Testis (tissue), 3 donors: ENCODE data around the gene TNPO2. TPM values are rescaled to one million over a fixed set of nuclear protein-coding genes. Genes with fewer than 3 reads are reported as not detected.
"Not testable (repeated sequence)": the region's sequence is repeated elsewhere in the genome, so short reads cannot be mapped to it uniquely, and the experiment has no call there.

Source experiments
- DNase-seq: peaks from one replicate; pipeline ENCODE4 v3.0.0-alpha.2; 2019
- H3K27ac ChIP-seq, 2 donors: fragments of 200-600 bp; sonication (generic); one replicate each; pipeline ENCODE4 v1.5.1; 2019
- H3K27me3 ChIP-seq: fragments of 200-600 bp; sonication (generic); one replicate; pipeline ENCODE4 v1.5.1; 2019
- H3K36me3 ChIP-seq: fragments of 200-600 bp; sonication (generic); one replicate; pipeline ENCODE4 v1.5.1; 2017; ENCODE audit warnings: low read depth; ENCODE audit errors: missing control alignments
- H3K4me1 ChIP-seq: fragments of 200-600 bp; sonication (generic); one replicate; pipeline ENCODE4 v1.5.1; 2019
- H3K4me3 ChIP-seq, 2 donors: fragments of 200-600 bp; sonication (generic); one replicate each; pipeline ENCODE4 v1.5.1; 2017 to 2019
- H3K9me3 ChIP-seq: fragments of 200-600 bp; sonication (generic); one replicate; pipeline ENCODE4 v1.5.1; 2017
- POLR2A ChIP-seq: fragments of 450-650 bp; IDR thresholded peaks from one replicate; pipeline ENCODE4 v1.6.1; 2017; ENCODE audit warnings: antibody characterized with exemption, mild to moderate bottlenecking, moderate library complexity
- WGBS, 2 donors: methylation state at CpG; one replicate each; pipeline ENCODE4 v1.1.5; 2018; 5-methylcytosine and 5-hydroxymethylcytosine counted together
- intact Hi-C: fragments of 100-400 bp; cut with DNase I; formaldehyde crosslinking; loops from one replicate; pipeline ENCODE4 v1.15.1; 2023; ENCODE audit warnings: low total_unique reads
- polyA plus RNA-seq: library from polyadenylated mRNA; stranded (reverse); fragments of 350-450 nt; fragmentation: Illumina TruSeq; extraction: RNeasy Lipid Tissue Mini Kit (QIAGEN cat#74804); gene quantifications from one replicate; pipeline ENCODE4 v1.2.3, GENCODE V29; 2014; ENCODE audit warnings: low read depth, low replicate concordance; ENCODE audit not compliant: insufficient read depth
- total RNA-seq, 2 donors: library from RNA; depleted of rRNA; stranded (reverse); fragments of >200 nt; gene quantifications; one replicate each; pipeline ENCODE4 v1.2.3, GENCODE V29; 2016
- TF ChIP-seq, protein P1 (sequence below), 3 experiments: fragments of 450-650 bp in 2 of 3; fragments of 200-600 bp in 1 of 3; sonication (generic) in 1 of 3; IDR thresholded peaks; one replicate each; pipeline ENCODE4 v1.5.1; 2016 to 2019; ENCODE audit warnings: antibody characterized with exemption in 3 of 3, mild to moderate bottlenecking in 2 of 3, moderate library complexity in 1 of 3

Gene TNPO2
- total and polyA plus RNA-seq, 3 donors from 2014 or later = 103 to 129 (median 110) TPM

DNA sequence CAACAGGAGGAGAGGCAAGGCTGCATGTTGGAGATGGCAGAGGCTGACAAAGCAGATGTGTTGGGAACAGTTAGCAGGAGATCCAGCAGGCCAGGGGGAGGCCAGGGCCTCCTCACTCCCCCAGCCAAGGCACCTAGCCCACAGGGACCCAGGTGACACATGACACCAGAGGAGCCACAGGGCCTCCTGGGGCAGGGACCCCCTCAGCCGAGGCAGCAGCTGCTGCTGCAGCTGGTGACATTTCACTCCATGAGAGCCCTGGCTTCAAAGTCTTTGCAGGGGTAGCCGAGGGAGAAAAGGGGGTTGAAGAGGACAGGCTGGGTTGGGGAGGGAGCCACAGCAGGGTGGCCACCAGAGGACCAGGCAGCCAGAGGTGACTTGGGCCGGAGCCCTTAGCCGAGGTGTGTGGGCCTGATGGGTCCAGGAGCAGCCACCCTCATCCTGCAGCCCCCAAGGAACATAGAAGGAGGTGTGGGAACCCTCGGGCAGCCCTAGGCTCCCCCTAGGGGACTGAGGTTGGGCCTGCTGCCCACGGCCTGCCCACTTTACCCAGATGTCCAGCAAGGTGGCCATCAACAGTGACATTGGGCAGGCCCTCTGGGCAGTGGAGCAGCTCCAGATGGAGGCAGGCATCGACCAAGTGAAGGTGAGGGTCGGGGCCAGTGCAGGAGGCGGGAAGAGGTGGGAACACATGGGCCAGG lies 36.1 kb downstream of the TNPO2 start, which contains the start of gene GNG14:
Gene GNG14 (plus strand): TSS at position 503 of the 701 bp plus-strand sequence. CDS start 51 bp downstream, at position 554.
- no peaks in the 10 kb centered on the region for H3K27me3 ChIP-seq
- H3K36me3 ChIP-seq = no peaks in the 10 kb centered on the region
- H3K4me3 ChIP-seq = no peak within 1 kb of the TSS
- intact Hi-C loops = no loop called here
- DNase-seq = no peak
- no peak within 1 kb of the TSS for H3K27ac ChIP-seq
- WGBS, 2 donors = 85 to 97% methylated on average over 5 to 9 of the region's 9 CpGs
- H3K4me1 ChIP-seq = no peaks in the 10 kb centered on the region
- TF ChIP-seq, protein P1, sequence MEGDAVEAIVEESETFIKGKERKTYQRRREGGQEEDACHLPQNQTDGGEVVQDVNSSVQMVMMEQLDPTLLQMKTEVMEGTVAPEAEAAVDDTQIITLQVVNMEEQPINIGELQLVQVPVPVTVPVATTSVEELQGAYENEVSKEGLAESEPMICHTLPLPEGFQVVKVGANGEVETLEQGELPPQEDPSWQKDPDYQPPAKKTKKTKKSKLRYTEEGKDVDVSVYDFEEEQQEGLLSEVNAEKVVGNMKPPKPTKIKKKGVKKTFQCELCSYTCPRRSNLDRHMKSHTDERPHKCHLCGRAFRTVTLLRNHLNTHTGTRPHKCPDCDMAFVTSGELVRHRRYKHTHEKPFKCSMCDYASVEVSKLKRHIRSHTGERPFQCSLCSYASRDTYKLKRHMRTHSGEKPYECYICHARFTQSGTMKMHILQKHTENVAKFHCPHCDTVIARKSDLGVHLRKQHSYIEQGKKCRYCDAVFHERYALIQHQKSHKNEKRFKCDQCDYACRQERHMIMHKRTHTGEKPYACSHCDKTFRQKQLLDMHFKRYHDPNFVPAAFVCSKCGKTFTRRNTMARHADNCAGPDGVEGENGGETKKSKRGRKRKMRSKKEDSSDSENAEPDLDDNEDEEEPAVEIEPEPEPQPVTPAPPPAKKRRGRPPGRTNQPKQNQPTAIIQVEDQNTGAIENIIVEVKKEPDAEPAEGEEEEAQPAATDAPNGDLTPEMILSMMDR (IDR thresholded peaks at IDR 0.05) = no peak
- TF ChIP-seq POLR2A = no peak
- H3K9me3 ChIP-seq = no peaks in the 10 kb centered on the region

DNA sequence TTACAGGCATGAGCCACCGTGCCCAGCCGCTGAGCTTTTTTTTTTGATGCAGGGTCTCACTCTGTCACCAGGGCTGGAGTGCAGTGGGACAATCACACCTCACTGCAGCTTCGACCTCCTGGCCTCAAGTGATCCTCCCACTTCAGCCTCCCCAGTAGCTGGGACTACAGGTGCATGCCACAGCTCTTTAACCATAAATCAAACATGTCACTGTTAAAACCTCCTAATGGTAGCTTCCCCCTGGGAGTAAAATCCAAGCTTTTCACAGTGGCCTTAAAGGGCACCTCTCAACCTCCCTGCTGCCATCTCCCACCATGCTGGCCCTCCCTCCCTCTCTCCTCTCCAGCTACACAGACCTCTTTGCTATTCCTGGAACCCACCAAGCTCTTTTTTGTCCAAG lies 37.9 kb downstream of the TNPO2 start:
- no peak overlapping the region for H3K4me3 ChIP-seq
- 66 to 83% methylated on average over 2 to 3 of the region's 3 CpGs for WGBS, 2 donors
- no peak for DNase-seq
- no peak overlapping the region for H3K27ac ChIP-seq
- H3K4me1 ChIP-seq = peaks cover under 1% of the 10 kb centered on the region
- H3K36me3 ChIP-seq = no peaks in the 10 kb centered on the region
- TF ChIP-seq, protein P1 (IDR thresholded peaks at IDR 0.05) = no peak
- H3K9me3 ChIP-seq = no peaks in the 10 kb centered on the region
- intact Hi-C loops = no loop called here
- no peaks in the 10 kb centered on the region for H3K27me3 ChIP-seq

DNA sequence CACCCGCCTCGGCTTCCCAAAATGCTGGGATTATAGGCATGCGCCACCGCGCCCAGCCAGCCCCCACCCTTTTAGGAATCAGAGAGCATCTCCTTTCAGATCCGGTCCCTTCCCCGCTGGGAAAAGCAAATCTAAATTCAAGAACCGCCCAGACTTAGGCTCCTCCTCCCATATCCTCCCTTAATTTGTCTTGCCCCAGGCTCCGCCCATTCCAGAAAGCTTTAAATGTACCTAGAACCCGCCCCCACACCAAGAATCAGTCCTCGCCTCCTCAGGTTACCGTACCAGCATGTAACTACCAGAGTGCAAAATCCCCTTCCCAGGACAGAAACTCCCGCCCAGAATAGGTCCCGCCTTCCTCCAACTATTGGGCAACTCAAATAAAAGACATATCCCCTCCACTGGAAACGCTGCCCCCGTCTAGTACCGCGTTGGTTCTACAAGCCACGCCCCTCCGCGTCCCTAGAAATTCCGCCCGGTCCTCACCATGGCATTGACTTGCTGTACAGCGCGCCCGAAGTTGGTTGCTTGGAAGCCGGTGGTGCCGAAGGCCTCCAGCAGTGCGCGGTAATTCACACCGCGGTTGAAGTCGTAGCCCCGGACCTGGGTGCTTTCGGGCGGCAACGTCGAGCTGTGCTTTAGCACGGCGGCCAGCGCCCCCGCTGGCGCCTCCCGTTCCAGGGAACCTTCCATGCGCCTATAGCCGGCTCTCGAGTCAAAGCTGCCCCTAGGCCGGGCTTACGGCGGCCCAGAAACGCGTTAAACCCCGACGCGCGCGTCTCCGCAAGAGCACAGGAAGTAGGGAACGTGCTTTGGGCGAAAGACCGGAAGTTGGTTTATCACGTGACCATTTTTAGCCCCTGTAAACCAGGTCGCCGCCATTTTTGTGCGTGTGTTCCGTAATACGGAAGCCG lies 42.4 kb downstream of the TNPO2 start, which contains the start of gene DHPS:
Gene DHPS (minus strand): TSS at position 807 of the 914 bp plus-strand sequence. CDS start 114 bp downstream, at position 693.
- intact Hi-C loops = no loop called here
- peak within 1 kb of the TSS; percentile 70 to 94 for H3K4me3 ChIP-seq
- peak; percentile 98 for DNase-seq
- TF ChIP-seq, protein P1 (IDR thresholded peaks at IDR 0.05) = no peak
- TF ChIP-seq POLR2A = no peak
- H3K36me3 ChIP-seq = no peaks in the 10 kb centered on the region
- peaks cover 10% of the 10 kb centered on the region for H3K4me1 ChIP-seq
- peak within 1 kb of the TSS; percentile 86 to 88 for H3K27ac ChIP-seq
- no peaks in the 10 kb centered on the region for H3K9me3 ChIP-seq
- WGBS, 2 donors = 0 to 1% methylated on average over 42 to 63 of the region's 68 CpGs
- no peaks in the 10 kb centered on the region for H3K27me3 ChIP-seq

DNA sequence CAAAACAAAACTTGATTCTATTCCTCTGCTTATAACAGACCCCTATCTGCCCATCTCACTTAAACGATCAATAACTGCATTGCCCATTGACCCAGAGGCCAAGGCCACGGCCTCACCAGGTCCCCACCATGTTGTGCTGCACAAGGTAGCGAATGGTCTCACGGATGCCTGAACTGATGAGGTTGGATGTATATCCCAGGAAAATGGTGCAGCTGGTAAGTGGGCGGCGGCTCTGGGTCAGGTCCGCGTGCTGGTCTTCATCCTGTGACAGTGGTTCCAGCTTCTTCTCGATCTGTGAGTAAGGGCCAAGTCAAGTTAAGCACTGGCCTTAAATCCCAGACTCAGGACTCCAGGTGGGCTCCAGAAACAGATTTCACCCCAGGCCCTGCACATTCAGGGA lies 43.7 kb downstream of the TNPO2 start:
- WGBS, 2 donors = 75 to 78% methylated on average over 5 to 9 of the region's 9 CpGs

DNA sequence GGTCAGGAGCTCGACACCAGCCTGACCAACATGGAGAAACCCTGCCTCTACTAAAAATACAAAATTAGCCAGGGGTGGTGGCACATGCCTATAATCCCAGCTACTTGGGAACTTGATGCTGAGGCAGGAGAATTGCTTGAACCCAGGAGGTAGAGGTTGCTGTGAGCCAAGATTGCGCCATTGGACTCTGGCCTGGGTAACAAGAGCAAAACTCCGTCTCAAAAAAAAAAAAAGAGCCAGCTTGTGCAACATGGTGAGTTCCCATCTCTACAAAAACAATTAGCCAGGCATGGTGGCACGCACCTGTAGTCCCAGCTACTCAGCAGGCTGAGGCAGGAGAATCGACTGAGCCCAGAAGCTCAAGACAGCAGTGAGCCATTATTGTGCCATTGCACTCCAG lies 45.7 kb downstream of the TNPO2 start:
- intact Hi-C loops, H3K9me3 ChIP-seq, H3K4me3 ChIP-seq, H3K27ac ChIP-seq, H3K27me3 ChIP-seq, H3K4me1 ChIP-seq, H3K36me3 ChIP-seq, DNase-seq: not testable (repeated sequence)
- 86 to 94% methylated on average over 4 to 5 of the region's 5 CpGs for WGBS, 2 donors

More for the DNA sequence above, 43.7 kb downstream of the TNPO2 start:
- intact Hi-C loops = no loop called here
- Histone ChIP-seq H3K4me3 (no peak overlapping the region), H3K27ac (no peak overlapping the region), H3K9me3 (no peaks in the 10 kb centered on the region), H3K36me3 (no peaks in the 10 kb centered on the region), H3K4me1 (peaks cover 10% of the 10 kb centered on the region), H3K27me3 (no peaks in the 10 kb centered on the region)
- TF ChIP-seq, protein P1 (IDR thresholded peaks at IDR 0.05) = no peak
- TF ChIP-seq POLR2A = no peak
- no peak for DNase-seq
